IMR-90 (cell line): ENCODE data around the gene SLC35D1. TPM values are rescaled to one million over a fixed set of nuclear protein-coding genes. Genes with fewer than 3 reads are reported as not detected.

ENCODE experiments used
- ATAC-seq: fragments of 200-7000 bp; cut with Tn5 transposase; 2 replicates; pipeline ENCODE4 v1.9.1; 2020; ENCODE audit warnings: low read depth, mild to moderate bottlenecking, moderate library complexity
- BruUV-seq: library from RNA; stranded (reverse); fragments of 400-500 nt; replicated peaks from 2 replicates; lab custom pipeline; 2021; lab: Mats Ljungman, UMichigan
- CTCF ChIA-PET: fragments of 300-600 bp; formaldehyde crosslinking; extraction: SDS; loops from one replicate; lab custom pipeline; 2021; ENCODE audit warnings: antibody characterized with exemption; lab: Yijun Ruan, JAX
- POLR2A ChIA-PET: fragments of 300-600 bp; sonication (Branson Sonifier 250); formaldehyde crosslinking; loops from one replicate; lab custom pipeline; 2022; ENCODE audit warnings: antibody characterized with exemption; ENCODE audit not compliant: unreplicated experiment; lab: Charles Lee
- DNase-seq: peaks from one replicate; pipeline ENCODE4 v3.0.0; 2013
- H2AFZ ChIP-seq: replicated peaks from 2 replicates; pipeline ENCODE3; 2013; ENCODE audit warnings: low read length, mild to moderate bottlenecking; ENCODE audit not compliant: poor library complexity
- H2AK5ac ChIP-seq: 2 replicates; pipeline ENCODE4 v1.6.1; 2013; ENCODE audit warnings: low read depth, low read length, inconsistent platforms
- H2AK9ac ChIP-seq: replicated peaks from 2 replicates; pipeline ENCODE3; 2013; ENCODE audit warnings: mild to moderate bottlenecking, low read depth, low read length, moderate library complexity; ENCODE audit not compliant: poor library complexity
- H2BK120ac ChIP-seq: 2 replicates; pipeline ENCODE4 v1.6.1; 2013; ENCODE audit warnings: low read depth, low read length, inconsistent platforms
- H2BK15ac ChIP-seq: 3 replicates; pipeline ENCODE4 v1.6.1; 2013; ENCODE audit warnings: low read depth, low read length, inconsistent platforms
- H2BK20ac ChIP-seq: 2 replicates; pipeline ENCODE4 v1.6.1; 2013; ENCODE audit warnings: low read depth, mild to moderate bottlenecking, inconsistent platforms, low read length, moderate library complexity
- H2BK5ac ChIP-seq: 2 replicates; pipeline ENCODE4 v1.6.1; 2013; ENCODE audit warnings: mild to moderate bottlenecking, low read depth, low read length, inconsistent platforms; ENCODE audit not compliant: poor library complexity, severe bottlenecking
- H3K14ac ChIP-seq: replicated peaks from 2 replicates; pipeline ENCODE4 v1.6.1; 2013; ENCODE audit warnings: low read depth, low read length, inconsistent platforms
- H3K18ac ChIP-seq: 2 replicates; pipeline ENCODE4 v1.6.1; 2013; ENCODE audit warnings: low read depth, low read length, control low read depth
- H3K23ac ChIP-seq: 2 replicates; pipeline ENCODE4 v1.6.1; 2013; ENCODE audit warnings: low read depth, low read length, inconsistent platforms
- H3K27ac ChIP-seq: 2 replicates; pipeline ENCODE4 v1.5.1; 2013; ENCODE audit warnings: mild to moderate bottlenecking, control low read depth, low read length; ENCODE audit not compliant: insufficient read depth
- H3K27me3 ChIP-seq: 2 replicates; pipeline ENCODE4 v1.6.1; 2013; ENCODE audit warnings: low read length; ENCODE audit not compliant: control insufficient read depth, insufficient read depth
- H3K36me3 ChIP-seq: 2 replicates; pipeline ENCODE4 v1.6.1; 2013; ENCODE audit warnings: low read length, mixed read lengths; ENCODE audit not compliant: control insufficient read depth, insufficient read depth
- H3K4ac ChIP-seq: 2 replicates; pipeline ENCODE4 v1.6.1; 2013; ENCODE audit warnings: low read depth, low read length, inconsistent platforms
- H3K4me1 ChIP-seq: 2 replicates; pipeline ENCODE4 v1.6.1; 2013; ENCODE audit warnings: low read length, mixed read lengths; ENCODE audit not compliant: control insufficient read depth, insufficient read depth
- H3K4me2 ChIP-seq: 2 replicates; pipeline ENCODE4 v1.6.1; 2013; ENCODE audit warnings: low read depth, mild to moderate bottlenecking, control low read depth, low read length, moderate library complexity
- H3K4me3 ChIP-seq: 2 replicates; pipeline ENCODE4 v1.5.1; 2013; ENCODE audit warnings: low read depth, mild to moderate bottlenecking, control low read depth, low read length, moderate library complexity; ENCODE audit not compliant: insufficient read depth
- H3K56ac ChIP-seq: 2 replicates; pipeline ENCODE4 v1.6.1; 2013; ENCODE audit warnings: low read length, inconsistent platforms; ENCODE audit not compliant: insufficient read depth; ENCODE audit errors: extremely low read depth
- H3K79me1 ChIP-seq, 2 experiments: 2 replicates each; pipeline ENCODE4 v1.6.1; 2013; ENCODE audit warnings: low read length in 2 of 2, inconsistent platforms in 1 of 2, low read depth in 1 of 2
- H3K9ac ChIP-seq: 2 replicates; pipeline ENCODE4 v1.6.1; 2013; ENCODE audit warnings: low read depth, low read length, control low read depth
- H3K9me1 ChIP-seq: 2 replicates; pipeline ENCODE4 v1.6.1; 2013; ENCODE audit warnings: low read length, inconsistent platforms; ENCODE audit not compliant: insufficient read depth
- H3K9me3 ChIP-seq: 2 replicates; pipeline ENCODE4 v1.6.1; 2013; ENCODE audit warnings: low read length; ENCODE audit not compliant: control insufficient read depth, insufficient read depth
- H4K20me1 ChIP-seq: 2 replicates; pipeline ENCODE4 v1.6.1; 2013; ENCODE audit warnings: low read length, inconsistent platforms; ENCODE audit not compliant: insufficient read depth
- H4K5ac ChIP-seq: 2 replicates; pipeline ENCODE4 v1.6.1; 2013; ENCODE audit warnings: mild to moderate bottlenecking, low read depth, low read length, control low read depth
- H4K8ac ChIP-seq, 2 experiments: 2 replicates each; pipeline ENCODE4 v1.6.1; 2013; ENCODE audit warnings: low read depth in 2 of 2, low read length in 2 of 2, control low read depth in 1 of 2, inconsistent platforms in 1 of 2
- H4K91ac ChIP-seq: 2 replicates; pipeline ENCODE4 v1.6.1; 2013; ENCODE audit warnings: low read depth, low read length, inconsistent platforms; ENCODE audit not compliant: insufficient read depth
- BHLHE40 ChIP-seq: fragments of 150-350 bp; IDR thresholded peaks from 2 replicates; pipeline ENCODE4 v1.6.1; 2016; ENCODE audit warnings: mild to moderate bottlenecking, low read depth, low read length
- CEBPB ChIP-seq: IDR thresholded peaks from 2 replicates; pipeline ENCODE4 v1.6.1; 2012; ENCODE audit warnings: low read depth, low read length, improper control_type of control experiment
- NFE2L2 ChIP-seq: fragments of 150-350 bp; IDR thresholded peaks from 2 replicates; pipeline ENCODE4 v1.6.1; 2016; ENCODE audit warnings: low read depth, mild to moderate bottlenecking, low read length
- POLR2A ChIP-seq: IDR thresholded peaks from 2 replicates; pipeline ENCODE4 v1.6.1; 2012; ENCODE audit warnings: mild to moderate bottlenecking, low read depth, low read length
- RAD21 ChIP-seq: IDR thresholded peaks from 2 replicates; pipeline ENCODE4 v1.6.1; 2012; ENCODE audit warnings: low read length, improper control_type of control experiment
- RFX5 ChIP-seq: IDR thresholded peaks from 2 replicates; pipeline ENCODE4 v1.8.0; 2012; ENCODE audit warnings: low read depth, mild to moderate bottlenecking, low read length, moderate library complexity
- SMC3 ChIP-seq: fragments of 150-350 bp; IDR thresholded peaks from 2 replicates; pipeline ENCODE4 v1.6.1; 2016; ENCODE audit warnings: low read depth, mild to moderate bottlenecking, antibody characterized with exemption, low read length, moderate library complexity
- USF2 ChIP-seq: fragments of 150-350 bp; IDR thresholded peaks from 2 replicates; pipeline ENCODE4 v1.6.1; 2017; ENCODE audit warnings: mild to moderate bottlenecking, antibody characterized with exemption, low read length, low read depth
- WGBS, 2 experiments: methylation state at CpG; one replicate each; pipeline versions ENCODE4 v1.1.5 to v1.1.7; 2013; ENCODE audit warnings: missing lambda C conversion rate in 2 of 2; ENCODE audit not compliant: insufficient read length in 1 of 2; ENCODE audit errors: extremely low coverage in 2 of 2; 5-methylcytosine and 5-hydroxymethylcytosine counted together
- dilution Hi-C: fragments of 300-500 bp; cut with HindIII; formaldehyde crosslinking; loops from one replicate; pipeline ENCODE4 v1.14.3; 2018; ENCODE audit warnings: low sequenced_read_pairs; ENCODE audit not compliant: unreplicated experiment
- in situ Hi-C: fragments of 300-500 bp; cut with MboI; formaldehyde crosslinking; loops from 3 replicates; pipeline ENCODE4 v1.14.3; 2019; ENCODE audit warnings: low sequenced_read_pairs, inconsistent platforms, mixed read lengths
- intact Hi-C: fragments of 100-400 bp; cut with micrococcal nuclease; formaldehyde crosslinking; loops from 2 replicates; pipeline ENCODE4 v1.10.0; 2022
- polyA plus RNA-seq, 3 experiments: library from polyadenylated mRNA; depleted of rRNA; stranded (reverse); fragments of >200 nt; gene quantifications; 2 replicates each; pipeline ENCODE4 v1.2.3, GENCODE V29; 2012; ENCODE audit warnings: low replicate concordance in 1 of 3
- total RNA-seq: library from RNA; depleted of rRNA; stranded (reverse); fragments of >200 nt; gene quantifications from 2 replicates; pipeline ENCODE4 v1.2.3, GENCODE V29; 2012

Gene SLC35D1
- total and polyA plus RNA-seq, 2 of the 4 experiments (the other 2 are of a cell fraction) = 7.2 to 16.3 TPM

- Histone ChIP-seq H4K20me1 (no peaks in the 10 kb centered on the region), H3K4me2 (peak overlapping the region; percentile 23; the same call in 1 of the 2 replicates), H3K36me3 (no peaks in the 10 kb centered on the region), H2AK9ac (no peak overlapping the region), H3K4ac (peak overlapping the region; percentile 93), H3K9me3 (no peaks in the 10 kb centered on the region), H3K9me1 (peaks cover 12% of the 10 kb centered on the region), H4K8ac (peak overlapping the region; percentile 35 to 80), H3K56ac (peak overlapping the region; percentile 19), H2BK20ac (peak overlapping the region; percentile 97), H3K4me1 (peaks cover 23% of the 10 kb centered on the region), H3K9ac (0 out of 2 replicates have a peak overlapping the region, but pooled peaks have one; percentile 28), H3K27me3 (no peaks in the 10 kb centered on the region), H2BK120ac (peak overlapping the region; percentile 96), H3K79me1 (peaks cover 0 to 14% of the 10 kb centered on the region in 2 experiments; a peak in 2 of 4 replicates), H3K18ac (peak overlapping the region; percentile 78), H3K23ac (peak overlapping the region; percentile 88), H2BK5ac (peak overlapping the region; percentile 89), H4K5ac (peak overlapping the region; percentile 81), H4K91ac (peak overlapping the region; percentile 89), H2BK15ac (peak overlapping the region; percentile 91), H3K27ac (peak overlapping the region; percentile 71), H2AFZ (peak overlapping the region; percentile 58), H3K14ac (peak overlapping the region; percentile 90), H2AK5ac (peak overlapping the region; percentile 91), H3K4me3 (no peak overlapping the region)
- CTCF ChIA-PET = no interaction called here
- POLR2A ChIA-PET = no interaction called here
- dilution Hi-C loops (no loop called here), in situ Hi-C loops (no loop called here), intact Hi-C loops (no loop called here)
- WGBS, 2 experiments = 80% methylated on average over 1 of the region's 1 CpG; no CpG with 5 or more reads in 1 of the 2 experiments
- no peak for TF ChIP-seq RFX5
- no peak for TF ChIP-seq BHLHE40
- TF ChIP-seq CEBPB = no peak
- no peak for TF ChIP-seq SMC3
- TF ChIP-seq NFE2L2 = no peak
- no peak for TF ChIP-seq RAD21
- no peak for TF ChIP-seq USF2
- TF ChIP-seq POLR2A = no peak
- ATAC-seq (no peak; the same call in 1 of the 2 replicates), DNase-seq (peak; percentile 16)
- BruUV-seq = no TSS peak
Measured at GRCh38 chr1:67059346-67059745, 5.4 kb upstream of the SLC35D1 start.
